ENCODE results near the gene TOM1. TPM values are rescaled to one million over a fixed set of nuclear protein-coding genes. Genes with fewer than 3 reads are reported as not detected.

The TOM1 gene
- total RNA-seq, 1 donor = 118 TPM

GRCh38 chr22:35311551-35311999 is 11.9 kb downstream of the TOM1 start:
- Histone ChIP-seq H3K4me3 (ENCODE audit: insufficient read depth, low read length) (no peak overlapping the region), H4K20me1 (ENCODE audit: insufficient read depth, low read length) (peaks cover 15% of the 10 kb centered on the region), H3K36me3 (ENCODE audit: insufficient read depth, low read length) (peaks cover 13% of the 10 kb centered on the region), H3K27ac (ENCODE audit: low read depth, low read length) (peak overlapping the region; percentile 99), H3K79me2 (ENCODE audit: insufficient read depth, low read length) (peaks cover 81% of the 10 kb centered on the region), H3K9me3 (ENCODE audit: low read depth, low read length) (no peaks in the 10 kb centered on the region), H3K4me1 (ENCODE audit: insufficient read depth, low read length) (peaks cover 74% of the 10 kb centered on the region), H3K27me3 (ENCODE audit: insufficient read depth, low read length) (no peaks in the 10 kb centered on the region), H3K4me2 (ENCODE audit: insufficient read depth, low read length) (no peak overlapping the region), H2AFZ (ENCODE audit: low read length) (no peak overlapping the region)
- no peak for TF ChIP-seq CTCF (IDR thresholded peaks at IDR 0.05; ENCODE audit: extremely low read depth, low read depth, low read length)
- DNase-seq (ENCODE audit: insufficient read length, low spot score, missing footprints) = peak; percentile 27

- Histone ChIP-seq H3K27me3 (ENCODE audit: insufficient read depth, low read length) (no peaks in the 10 kb centered on the region), H3K36me3 (ENCODE audit: insufficient read depth, low read length) (peaks cover 13% of the 10 kb centered on the region), H3K4me3 (ENCODE audit: insufficient read depth, low read length) (no peak overlapping the region), H4K20me1 (ENCODE audit: insufficient read depth, low read length) (peaks cover 15% of the 10 kb centered on the region), H3K4me1 (ENCODE audit: insufficient read depth, low read length) (peaks cover 69% of the 10 kb centered on the region), H3K4me2 (ENCODE audit: insufficient read depth, low read length) (peak overlapping the region; percentile 73), H2AFZ (ENCODE audit: low read length) (no peak overlapping the region), H3K9me3 (ENCODE audit: low read depth, low read length) (no peaks in the 10 kb centered on the region), H3K79me2 (ENCODE audit: insufficient read depth, low read length) (peaks cover 81% of the 10 kb centered on the region), H3K27ac (ENCODE audit: low read depth, low read length) (peak overlapping the region; percentile 99)
- no peak for TF ChIP-seq CTCF (IDR thresholded peaks at IDR 0.05; ENCODE audit: extremely low read depth, low read depth, low read length)
- peak; percentile 92 for DNase-seq (ENCODE audit: insufficient read length, low spot score, missing footprints)
These were observed 12.7 kb downstream of the TOM1 start for GRCh38 chr22:35312198-35313059.

GRCh38 chr22:35313311-35314121 is 13.8 kb downstream of the TOM1 start:
- Histone ChIP-seq H3K9me3 (ENCODE audit: low read depth, low read length) (no peaks in the 10 kb centered on the region), H3K4me2 (ENCODE audit: insufficient read depth, low read length) (peak overlapping the region; percentile 73), H3K79me2 (ENCODE audit: insufficient read depth, low read length) (peaks cover 81% of the 10 kb centered on the region), H3K36me3 (ENCODE audit: insufficient read depth, low read length) (peaks cover 24% of the 10 kb centered on the region), H2AFZ (ENCODE audit: low read length) (no peak overlapping the region), H3K4me3 (ENCODE audit: insufficient read depth, low read length) (peak overlapping the region; percentile 52), H3K27ac (ENCODE audit: low read depth, low read length) (peak overlapping the region; percentile 99), H4K20me1 (ENCODE audit: insufficient read depth, low read length) (peaks cover 15% of the 10 kb centered on the region), H3K4me1 (ENCODE audit: insufficient read depth, low read length) (peaks cover 61% of the 10 kb centered on the region), H3K27me3 (ENCODE audit: insufficient read depth, low read length) (no peaks in the 10 kb centered on the region)
- TF ChIP-seq CTCF (IDR thresholded peaks at IDR 0.05; ENCODE audit: extremely low read depth, low read depth, low read length) = no peak
- peak; percentile 94 for DNase-seq (ENCODE audit: insufficient read length, low spot score, missing footprints)
